Neural progenitor cell (in vitro differentiated cells): ENCODE results near the gene KLHL35.

Experiments
- CTCF ChIP-seq: fragments of 200-600 bp; sonication (generic); IDR thresholded peaks from 2 replicates; pipeline ENCODE4 v1.5.1; 2017; ENCODE audit warnings: antibody characterized with exemption, mild to moderate bottlenecking
- EZH2phosphoT487 ChIP-seq: fragments of 200-600 bp; sonication (generic); IDR thresholded peaks from 2 replicates; pipeline ENCODE4 v1.6.1; 2017; ENCODE audit warnings: antibody characterized with exemption

DNA sequence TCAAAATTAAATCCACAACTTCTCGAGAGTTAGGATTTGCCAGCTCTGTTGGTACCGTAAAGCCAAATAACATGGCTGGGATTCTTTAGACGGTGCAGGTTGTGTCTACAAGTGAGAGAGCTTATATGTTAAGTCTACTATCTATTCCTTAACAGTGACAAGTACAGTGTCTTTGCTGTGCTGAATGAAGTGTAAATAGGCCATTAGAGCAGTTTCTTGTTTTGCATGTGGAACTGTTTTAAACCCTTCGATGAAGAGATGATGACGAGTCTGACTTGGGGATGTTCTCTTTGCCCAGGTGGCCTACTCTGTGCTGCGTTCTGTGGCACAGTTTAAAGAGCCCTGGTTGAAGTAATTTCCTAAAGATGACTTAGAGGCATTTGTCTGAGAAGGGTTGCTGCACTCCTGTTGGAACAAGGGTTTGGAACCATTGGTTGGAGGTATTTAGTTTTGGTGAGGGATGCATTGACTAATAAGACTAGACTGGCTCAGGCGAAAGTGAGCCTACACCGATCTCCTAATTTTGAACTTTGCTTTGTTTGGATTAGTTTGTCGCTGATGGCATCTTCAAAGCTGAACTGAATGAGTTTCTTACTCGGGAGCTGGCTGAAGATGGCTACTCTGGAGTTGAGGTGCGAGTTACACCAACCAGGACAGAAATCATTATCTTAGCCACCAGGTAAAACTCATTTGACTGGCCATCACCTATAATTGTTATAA, 32.7 kb downstream of the KLHL35 start:
- TF ChIP-seq CTCF (no peak), EZH2phosphoT487 (no peak)
